NCI-H774 (cell line): Measurements from ENCODE around the gene TNKS1BP1.
A peak's percentile ranks its signal among the peaks of the same experiment; 100 is the strongest.
"Not testable (repeated sequence)": the region's sequence is repeated elsewhere in the genome, so short reads cannot be mapped to it uniquely, and the experiment has no call there.

Source experiments
- DNase-seq: peaks from one replicate; lab custom pipeline; 2025; lab: John Stamatoyannopoulos, UW

Gene TNKS1BP1

GRCh38 chr11:57324886-57325734, at the start of gene TNKS1BP1:
Gene TNKS1BP1 (minus strand): TSS chr11:57324952. CDS start chr11:57321885, 3,067 bp downstream.
- peak; percentile 87 for DNase-seq

GRCh38 chr11:57373146-57373545, 48.4 kb upstream of the TNKS1BP1 start:
- DNase-seq: no peak

GRCh38 chr11:57370941-57371340, 46.2 kb upstream of the TNKS1BP1 start:
- DNase-seq: no peak

- DNase-seq: no peak
These were observed 45.5 kb upstream of the TNKS1BP1 start for GRCh38 chr11:57370251-57370650.

- no peak for DNase-seq
These were observed 44.1 kb upstream of the TNKS1BP1 start for GRCh38 chr11:57368845-57369232.

- DNase-seq: peak; percentile 2
These were observed 43.5 kb upstream of the TNKS1BP1 start for GRCh38 chr11:57368106-57368844.

GRCh38 chr11:57364851-57365660, 40.3 kb upstream of the TNKS1BP1 start:
- DNase-seq: no peak

GRCh38 chr11:57363131-57364080, 38.7 kb upstream of the TNKS1BP1 start:
- no peak for DNase-seq

- no peak for DNase-seq
These were observed 37.2 kb upstream of the TNKS1BP1 start for GRCh38 chr11:57361926-57362325.

- DNase-seq: not testable (repeated sequence)
These were observed 36.7 kb upstream of the TNKS1BP1 start for GRCh38 chr11:57361420-57361819.

- DNase-seq: no peak
These were observed 36.2 kb upstream of the TNKS1BP1 start for GRCh38 chr11:57360991-57361390.

- DNase-seq: no peak
These were observed 35.3 kb upstream of the TNKS1BP1 start for GRCh38 chr11:57359896-57360690.

- DNase-seq: no peak
These were observed 34.6 kb upstream of the TNKS1BP1 start for GRCh38 chr11:57359396-57359795.

GRCh38 chr11:57358991-57359390, 34.2 kb upstream of the TNKS1BP1 start:
- DNase-seq: no peak

- DNase-seq: no peak
These were observed 33.8 kb upstream of the TNKS1BP1 start for GRCh38 chr11:57358543-57358961.

GRCh38 chr11:57357856-57358255, 33.1 kb upstream of the TNKS1BP1 start:
- DNase-seq: no peak

- no peak for DNase-seq
These were observed 32.6 kb upstream of the TNKS1BP1 start for GRCh38 chr11:57357310-57357709.

GRCh38 chr11:57356268-57356667, 31.5 kb upstream of the TNKS1BP1 start:
- DNase-seq: no peak

- DNase-seq: no peak
These were observed 29.9 kb upstream of the TNKS1BP1 start for GRCh38 chr11:57354699-57355098.

- DNase-seq: no peak
These were observed 29.1 kb upstream of the TNKS1BP1 start for GRCh38 chr11:57353852-57354251.
